DMS153 (cell line): Measurements from ENCODE around the gene AKAP1.
A peak's percentile ranks its signal among the peaks of the same experiment; 100 is the strongest.

Source experiments
- DNase-seq: peaks from one replicate; lab custom pipeline; 2025; lab: John Stamatoyannopoulos, UW

AKAP1 gene, protein sequence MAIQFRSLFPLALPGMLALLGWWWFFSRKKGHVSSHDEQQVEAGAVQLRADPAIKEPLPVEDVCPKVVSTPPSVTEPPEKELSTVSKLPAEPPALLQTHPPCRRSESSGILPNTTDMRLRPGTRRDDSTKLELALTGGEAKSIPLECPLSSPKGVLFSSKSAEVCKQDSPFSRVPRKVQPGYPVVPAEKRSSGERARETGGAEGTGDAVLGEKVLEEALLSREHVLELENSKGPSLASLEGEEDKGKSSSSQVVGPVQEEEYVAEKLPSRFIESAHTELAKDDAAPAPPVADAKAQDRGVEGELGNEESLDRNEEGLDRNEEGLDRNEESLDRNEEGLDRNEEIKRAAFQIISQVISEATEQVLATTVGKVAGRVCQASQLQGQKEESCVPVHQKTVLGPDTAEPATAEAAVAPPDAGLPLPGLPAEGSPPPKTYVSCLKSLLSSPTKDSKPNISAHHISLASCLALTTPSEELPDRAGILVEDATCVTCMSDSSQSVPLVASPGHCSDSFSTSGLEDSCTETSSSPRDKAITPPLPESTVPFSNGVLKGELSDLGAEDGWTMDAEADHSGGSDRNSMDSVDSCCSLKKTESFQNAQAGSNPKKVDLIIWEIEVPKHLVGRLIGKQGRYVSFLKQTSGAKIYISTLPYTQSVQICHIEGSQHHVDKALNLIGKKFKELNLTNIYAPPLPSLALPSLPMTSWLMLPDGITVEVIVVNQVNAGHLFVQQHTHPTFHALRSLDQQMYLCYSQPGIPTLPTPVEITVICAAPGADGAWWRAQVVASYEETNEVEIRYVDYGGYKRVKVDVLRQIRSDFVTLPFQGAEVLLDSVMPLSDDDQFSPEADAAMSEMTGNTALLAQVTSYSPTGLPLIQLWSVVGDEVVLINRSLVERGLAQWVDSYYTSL

DNA sequence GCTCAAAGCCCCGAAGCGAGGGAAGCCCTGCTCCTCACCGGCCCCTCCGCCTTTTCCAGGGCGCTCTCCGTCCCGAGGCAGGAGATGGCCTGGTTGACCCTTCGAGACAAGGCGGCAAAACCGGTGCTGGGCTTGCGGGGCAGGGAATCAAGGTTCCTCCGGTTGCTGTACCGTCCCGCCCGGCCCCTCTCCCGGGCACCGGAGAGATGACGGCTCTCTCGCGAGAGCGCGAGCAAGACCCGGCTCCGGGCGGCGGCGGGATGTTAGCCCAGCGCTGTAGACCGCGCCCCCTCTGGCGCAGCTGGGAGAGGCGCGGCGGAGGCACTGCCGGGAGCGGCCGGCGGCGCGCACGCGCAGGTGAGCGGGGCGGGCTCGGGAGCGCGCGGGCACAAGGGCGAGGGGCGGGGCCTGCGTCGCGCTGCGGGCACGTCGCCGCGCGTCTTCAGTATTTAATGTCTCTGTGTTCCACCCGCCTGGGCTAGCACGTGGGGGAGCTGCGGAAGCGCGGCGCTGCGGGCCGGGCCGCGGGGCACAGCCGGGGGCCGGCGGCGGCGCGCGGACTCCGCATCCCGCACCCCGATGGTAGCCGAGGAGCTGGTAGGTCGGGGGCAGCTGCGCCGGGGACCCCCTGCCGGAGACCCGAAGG lies at the start of gene AKAP1:
TSS of gene AKAP1 (plus strand) at position 445 of the 646 bp plus-strand sequence. CDS start 20,219 bp downstream, outside the sequence.
- peak; percentile 93 for DNase-seq

DNA sequence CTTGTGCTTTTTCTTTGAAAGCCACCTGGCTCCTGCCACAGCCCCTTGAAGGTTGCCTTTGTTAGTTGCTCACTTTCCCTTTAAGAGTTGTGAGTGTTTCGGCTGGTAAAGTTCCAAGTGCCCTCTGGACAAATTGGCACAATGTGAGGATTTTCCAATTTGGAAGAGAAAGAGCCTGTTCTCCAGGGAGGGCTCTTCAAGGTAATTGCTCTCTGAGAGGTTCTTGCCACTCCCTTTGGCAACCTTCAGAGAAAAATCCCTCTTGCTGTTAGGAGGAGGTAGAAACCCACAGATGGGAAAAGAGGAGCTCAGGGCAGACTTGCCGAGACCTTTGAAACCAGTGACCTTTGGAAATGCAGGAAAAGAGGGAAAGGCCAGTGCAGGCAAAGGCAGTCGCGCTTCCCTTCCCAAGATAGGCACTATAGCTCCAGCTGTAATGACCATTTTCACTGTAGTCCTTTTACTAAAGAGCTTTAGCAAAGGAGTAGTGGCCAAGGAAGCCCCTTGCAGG lies 49.0 kb upstream of the AKAP1 start:
- peak; percentile 30 for DNase-seq

DNA sequence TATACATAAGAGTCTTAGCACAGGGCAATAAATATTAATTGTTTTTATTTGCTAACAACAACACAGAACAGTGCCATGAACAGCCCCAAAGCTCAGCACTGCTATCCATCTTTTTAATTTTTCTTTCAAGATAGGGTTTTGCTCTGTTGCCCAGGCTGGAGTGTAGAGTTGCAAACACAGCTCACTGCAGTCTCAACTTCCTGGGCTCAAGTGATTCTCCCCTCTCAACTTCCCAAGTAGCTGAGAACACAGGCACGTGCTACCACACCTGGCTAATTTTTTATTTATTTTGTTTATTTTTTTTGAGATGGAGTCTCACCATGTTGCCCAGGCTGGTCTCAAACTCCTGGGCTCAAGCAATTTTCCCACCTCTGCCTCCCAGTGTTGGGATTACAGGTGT lies 47.6 kb upstream of the AKAP1 start:
- no peak for DNase-seq

DNA sequence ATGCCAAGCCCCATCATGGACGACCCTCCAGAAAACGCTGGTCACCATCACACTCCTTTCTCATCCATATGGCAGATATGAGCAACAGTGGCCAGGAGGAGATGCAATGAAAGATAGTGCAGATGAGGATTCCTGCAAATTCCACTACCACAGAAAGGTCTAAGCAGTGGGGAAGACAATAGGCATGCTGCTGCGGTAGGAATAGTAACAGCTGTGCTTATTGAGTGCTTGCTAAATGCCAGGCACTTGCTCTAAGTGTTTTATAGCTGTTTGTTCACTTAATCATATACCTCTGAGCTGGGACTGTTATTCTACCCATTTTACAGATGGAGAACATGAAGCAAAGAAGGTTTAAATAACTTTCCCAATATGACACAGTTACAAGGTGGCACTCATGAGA lies 46.6 kb upstream of the AKAP1 start:
- DNase-seq: no peak

DNA sequence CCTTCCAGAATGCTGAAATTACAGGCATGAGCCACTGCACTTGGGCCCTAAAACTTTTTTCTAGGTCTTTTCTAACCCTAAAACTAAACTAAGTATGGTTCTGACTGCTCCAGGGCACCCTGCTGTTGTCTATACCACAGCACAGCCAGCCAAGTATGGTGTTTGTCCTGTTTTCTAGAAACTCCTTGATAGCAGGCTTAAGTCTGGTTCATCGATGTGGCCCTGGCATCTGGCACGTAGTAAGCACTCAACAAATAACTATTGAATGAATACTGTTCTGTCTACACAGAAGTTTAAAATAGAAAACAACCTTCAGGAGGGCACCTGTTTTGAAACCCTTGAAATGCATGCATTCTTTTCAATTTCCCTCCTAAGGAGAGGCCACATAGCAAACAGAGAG lies 44.5 kb upstream of the AKAP1 start:
- DNase-seq: no peak

DNA sequence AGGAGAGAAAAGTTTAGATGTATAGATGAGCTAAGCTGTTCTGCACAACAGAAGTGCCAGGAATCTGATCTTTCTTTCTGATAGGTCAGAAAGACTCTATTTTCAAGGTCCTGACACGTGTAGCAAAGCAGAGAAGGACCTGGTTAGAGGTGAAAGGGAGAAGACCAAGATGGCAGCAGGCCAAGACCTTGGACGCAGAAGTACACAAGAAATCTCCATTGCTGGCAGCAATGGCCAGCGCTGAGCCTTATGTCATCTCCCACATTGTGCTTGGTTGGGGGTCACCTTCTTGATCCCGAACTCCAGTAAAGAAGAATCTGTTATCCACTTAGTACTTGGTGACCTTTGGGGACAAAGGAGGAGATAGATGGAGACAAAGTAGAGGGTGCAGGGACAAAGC lies 41.8 kb upstream of the AKAP1 start:
- no peak for DNase-seq

DNA sequence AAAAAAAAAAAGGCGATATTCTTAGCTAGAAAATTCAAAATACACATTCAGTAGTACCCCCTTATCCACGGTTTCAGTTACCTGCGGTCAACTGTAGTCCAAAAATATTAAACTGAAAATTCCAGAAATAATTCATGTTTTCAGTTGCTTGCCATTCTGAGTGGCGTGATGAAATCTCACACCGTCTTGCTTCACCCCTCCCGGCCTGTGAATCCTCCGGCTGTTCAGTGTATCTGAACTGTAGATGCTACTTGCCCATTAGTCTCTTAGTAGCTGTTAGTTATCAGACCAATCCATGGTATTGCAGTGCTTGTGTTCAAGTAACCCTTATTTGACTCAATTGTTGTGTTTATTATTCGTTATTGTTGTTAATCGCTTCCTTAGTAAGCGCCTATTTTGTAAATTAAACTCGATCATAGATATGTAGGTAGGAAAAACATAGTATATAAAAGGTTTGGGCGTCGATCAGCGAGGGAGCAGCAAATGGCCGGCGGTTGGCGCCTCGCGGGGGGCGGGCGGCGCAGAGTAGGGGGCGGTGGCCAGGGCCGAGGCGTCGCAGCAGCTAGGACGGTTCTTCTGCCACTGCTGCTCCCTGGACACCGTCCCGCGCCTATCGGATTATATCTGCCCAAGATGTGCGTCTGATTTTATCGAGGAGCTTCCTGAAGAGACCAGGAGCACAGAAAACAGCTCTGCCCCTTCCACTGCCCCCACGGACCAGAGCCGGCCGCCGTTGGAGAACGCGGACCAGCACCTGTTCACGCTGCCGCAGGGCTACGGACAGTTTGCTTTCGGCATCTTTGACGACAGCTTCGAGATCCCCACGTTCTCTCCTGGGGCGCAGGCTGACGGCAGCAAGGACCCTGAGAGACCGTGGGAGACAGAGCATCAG lies 39.8 kb upstream of the AKAP1 start:
- DNase-seq: no peak

DNA sequence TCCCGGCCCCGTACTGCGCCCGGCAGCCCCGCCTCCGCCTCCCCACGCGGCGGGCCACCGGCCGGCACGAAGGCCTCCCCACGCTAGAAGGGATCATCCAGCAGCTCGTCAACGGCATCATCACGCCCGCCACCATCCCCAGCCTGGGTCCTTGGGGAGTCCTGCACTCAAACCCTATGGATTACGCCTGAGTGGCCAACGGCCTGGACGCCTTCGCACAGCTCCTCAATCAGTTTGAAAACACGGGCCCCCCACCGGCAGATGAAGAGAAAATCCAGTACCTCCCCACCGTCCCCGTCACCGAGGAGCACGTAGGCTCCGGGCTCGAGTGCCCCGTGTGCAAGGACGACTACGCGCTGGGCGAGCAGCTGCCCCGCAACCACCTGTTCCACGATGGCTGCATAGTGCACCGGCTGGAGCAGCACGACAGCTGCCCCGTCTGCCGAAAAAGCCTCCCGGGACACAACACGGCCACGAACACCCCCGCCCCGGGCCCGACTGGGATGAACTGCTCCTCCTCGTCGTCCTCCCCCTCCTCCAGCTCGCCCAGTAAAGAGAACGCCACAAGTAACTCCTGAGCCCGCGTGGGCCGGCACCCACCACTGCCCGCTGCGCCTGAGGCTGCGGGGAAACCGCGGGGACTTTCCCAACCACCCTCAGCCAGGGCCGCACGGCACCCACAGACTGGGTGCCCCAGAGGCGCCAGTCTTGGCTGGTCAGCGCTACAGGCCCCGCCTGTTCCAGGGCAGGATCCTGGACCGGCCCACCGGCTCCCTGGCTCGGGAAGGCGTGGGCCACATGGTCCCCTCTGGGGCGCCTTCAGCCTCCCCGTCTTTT lies 39.0 kb upstream of the AKAP1 start:
- DNase-seq: no peak

DNA sequence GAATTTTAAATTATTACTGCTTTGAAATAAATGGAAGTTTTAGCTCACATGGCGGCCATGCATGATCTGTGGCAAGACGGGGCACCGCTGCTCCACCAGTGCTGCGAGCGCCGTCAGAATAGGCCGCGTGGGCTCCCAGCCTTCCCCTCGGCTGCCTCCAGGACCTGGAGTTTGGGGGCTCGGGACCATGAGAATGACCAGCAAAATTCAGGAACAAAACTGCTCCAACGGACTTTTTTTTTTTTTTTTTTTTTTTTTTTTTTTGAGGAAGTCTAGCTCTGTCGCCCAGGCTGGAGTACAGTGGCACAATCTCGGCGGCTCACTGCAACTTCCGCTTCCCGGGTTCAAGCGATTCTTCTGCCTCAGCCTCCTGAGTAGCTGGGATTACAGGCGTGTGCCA lies 38.3 kb upstream of the AKAP1 start:
- no peak for DNase-seq

DNA sequence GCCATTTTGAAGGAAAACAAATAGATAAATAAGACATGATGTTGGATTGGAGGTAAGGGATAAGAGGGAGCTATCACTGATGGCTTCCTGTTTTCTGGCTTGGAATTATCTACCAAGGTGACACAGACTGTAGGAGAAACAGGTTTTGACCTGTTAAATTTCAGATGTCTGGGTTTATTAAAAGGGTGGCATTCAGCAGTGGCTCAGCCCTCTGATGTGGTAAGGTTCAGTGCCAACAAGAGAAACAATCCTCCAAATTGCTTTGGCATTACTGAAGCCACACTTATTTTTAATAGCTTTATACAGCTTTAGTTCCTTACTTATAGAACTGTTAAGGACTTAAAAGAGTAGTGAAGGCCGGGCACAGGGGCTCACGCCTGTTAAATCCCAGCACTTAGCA lies 37.0 kb upstream of the AKAP1 start:
- no peak for DNase-seq

DNA sequence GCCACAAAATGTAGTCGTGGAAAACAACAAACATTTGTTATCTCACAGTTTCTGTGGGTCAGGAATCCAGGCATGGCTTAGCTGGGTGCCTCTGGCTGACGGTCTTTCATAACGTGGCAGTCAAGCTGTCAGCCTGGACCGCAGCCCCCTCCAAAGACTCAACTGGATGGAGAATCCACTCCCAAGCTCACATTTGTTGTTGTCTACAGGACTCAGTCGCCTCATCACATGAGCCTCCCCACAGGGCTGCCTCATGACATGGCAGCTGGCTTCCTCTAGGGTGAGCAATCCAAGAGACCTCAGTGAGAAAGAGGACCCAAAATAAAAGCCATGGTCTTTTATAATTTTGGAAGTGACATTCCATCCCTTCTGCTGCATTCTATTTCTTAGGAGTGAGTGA lies 34.7 kb upstream of the AKAP1 start:
- DNase-seq: no peak

DNA sequence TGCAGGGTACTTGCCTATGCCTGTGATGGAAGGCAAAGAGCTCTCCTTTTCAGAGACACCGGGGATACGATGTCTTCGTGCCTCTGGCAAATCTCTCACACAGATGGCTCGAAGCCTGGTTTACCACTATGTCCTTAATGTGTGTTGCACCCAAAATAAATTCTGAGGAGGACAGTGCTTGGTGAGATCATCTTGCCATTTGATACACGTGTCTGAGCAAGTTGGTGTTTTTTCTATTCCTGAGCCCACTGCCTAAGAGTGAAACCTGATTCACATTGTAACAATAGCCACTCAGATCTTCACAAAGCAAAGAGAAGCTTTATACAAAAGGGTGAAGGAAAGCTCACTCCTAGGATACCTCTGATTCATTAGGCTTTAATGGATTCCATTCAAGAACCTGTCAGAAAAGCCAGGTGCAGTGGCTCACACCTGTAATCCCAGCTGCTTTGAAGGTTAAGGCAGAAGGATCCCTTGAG lies 33.1 kb upstream of the AKAP1 start:
- DNase-seq: peak; percentile 94

DNA sequence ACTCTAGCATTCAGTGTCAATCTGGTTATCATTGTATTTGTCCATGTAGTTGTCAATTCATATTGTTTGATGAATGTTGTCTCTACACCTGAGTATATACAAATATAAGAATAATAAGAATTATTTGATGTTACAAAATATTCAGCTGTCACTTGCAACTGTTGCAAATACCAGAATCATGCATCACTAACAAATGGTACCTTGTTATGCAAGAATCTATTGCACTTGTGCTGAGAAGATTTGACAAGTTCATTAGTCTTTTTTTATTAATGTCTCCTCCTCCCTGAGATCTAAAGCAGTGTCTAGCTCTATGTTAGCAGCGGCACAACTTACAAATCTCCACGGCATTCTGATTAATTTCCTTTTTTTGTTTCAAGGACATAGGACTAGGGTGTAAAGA lies 22.2 kb upstream of the AKAP1 start:
- DNase-seq: no peak

DNA sequence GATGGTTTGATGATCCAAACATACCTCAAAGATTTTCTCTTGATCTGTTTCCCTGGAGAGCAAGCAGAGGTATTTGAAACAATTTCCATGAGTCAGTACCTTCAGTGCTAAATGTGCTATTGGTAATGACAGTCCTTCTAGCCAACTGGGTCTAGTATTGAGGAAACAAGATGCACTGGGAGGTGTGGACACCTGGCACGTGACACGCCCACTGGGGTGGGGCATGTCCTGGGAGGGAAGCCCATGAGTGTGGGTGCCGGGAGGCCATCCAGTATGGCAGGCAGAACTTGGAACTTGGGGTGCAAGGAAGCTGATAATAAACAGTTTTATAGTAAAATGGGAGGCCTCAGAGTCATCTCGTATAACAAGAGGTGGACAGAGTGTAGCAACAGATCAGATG lies 17.9 kb upstream of the AKAP1 start:
- DNase-seq: no peak

DNA sequence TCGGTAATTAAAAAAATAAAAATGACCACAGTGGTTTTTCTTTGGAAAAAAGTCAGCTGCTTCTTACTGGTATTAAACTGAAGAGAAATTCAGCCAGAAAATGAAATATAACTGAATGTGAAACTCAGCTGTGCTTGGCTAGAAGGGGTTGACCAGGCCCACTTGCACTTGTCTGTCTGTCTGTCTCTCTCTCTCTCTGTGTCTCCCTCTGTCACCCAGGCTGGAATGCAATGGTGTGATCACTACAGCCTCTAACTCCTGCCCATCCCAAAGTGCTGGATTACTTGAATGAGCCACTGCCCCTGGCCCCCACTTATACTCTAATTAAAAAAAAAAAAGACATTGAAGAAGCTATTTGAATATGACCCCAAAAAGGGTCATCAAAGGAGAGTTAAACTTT lies 17.3 kb upstream of the AKAP1 start:
- DNase-seq: no peak

DNA sequence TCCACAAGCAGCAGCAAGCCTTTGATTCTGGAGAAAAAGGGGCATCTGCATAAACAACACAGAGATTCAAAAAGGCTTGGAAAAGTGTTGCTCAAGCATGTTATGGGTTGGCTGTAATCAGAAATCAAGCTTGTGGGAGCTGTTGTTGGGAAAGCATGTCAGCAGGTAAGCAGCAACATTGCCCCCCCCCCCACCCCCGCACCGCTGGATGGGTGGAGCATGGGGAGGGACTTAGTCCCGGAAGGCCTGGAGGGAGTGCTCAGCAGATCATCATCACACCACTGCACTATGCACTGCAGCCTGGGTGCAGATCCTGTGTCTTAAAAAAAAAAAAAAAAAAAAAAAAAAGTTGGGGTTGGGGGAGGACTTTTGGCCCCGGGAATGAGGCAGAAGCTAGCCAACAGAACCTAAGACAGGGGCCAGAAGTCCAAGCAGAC lies 16.8 kb upstream of the AKAP1 start:
- DNase-seq: no peak

DNA sequence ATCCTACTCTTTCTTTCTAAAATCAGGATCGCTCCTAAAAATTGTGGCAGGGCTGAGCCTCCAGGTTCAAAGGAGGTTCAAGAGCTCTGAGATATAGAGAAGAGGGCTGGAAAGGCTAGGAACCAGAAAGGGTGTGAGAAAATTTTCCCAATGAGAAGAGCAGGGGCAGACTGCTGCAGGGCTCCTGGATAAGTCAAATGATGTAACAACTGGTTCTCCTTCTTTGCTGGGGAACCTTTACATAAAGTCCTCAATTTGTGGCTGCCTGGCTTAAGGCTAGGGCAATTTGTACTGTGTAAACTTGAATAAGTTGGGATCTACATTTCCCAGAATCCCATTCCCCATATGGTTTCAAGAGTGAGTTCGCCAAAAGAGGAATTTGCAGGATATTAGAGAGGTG lies 16.3 kb upstream of the AKAP1 start:
- no peak for DNase-seq

DNA sequence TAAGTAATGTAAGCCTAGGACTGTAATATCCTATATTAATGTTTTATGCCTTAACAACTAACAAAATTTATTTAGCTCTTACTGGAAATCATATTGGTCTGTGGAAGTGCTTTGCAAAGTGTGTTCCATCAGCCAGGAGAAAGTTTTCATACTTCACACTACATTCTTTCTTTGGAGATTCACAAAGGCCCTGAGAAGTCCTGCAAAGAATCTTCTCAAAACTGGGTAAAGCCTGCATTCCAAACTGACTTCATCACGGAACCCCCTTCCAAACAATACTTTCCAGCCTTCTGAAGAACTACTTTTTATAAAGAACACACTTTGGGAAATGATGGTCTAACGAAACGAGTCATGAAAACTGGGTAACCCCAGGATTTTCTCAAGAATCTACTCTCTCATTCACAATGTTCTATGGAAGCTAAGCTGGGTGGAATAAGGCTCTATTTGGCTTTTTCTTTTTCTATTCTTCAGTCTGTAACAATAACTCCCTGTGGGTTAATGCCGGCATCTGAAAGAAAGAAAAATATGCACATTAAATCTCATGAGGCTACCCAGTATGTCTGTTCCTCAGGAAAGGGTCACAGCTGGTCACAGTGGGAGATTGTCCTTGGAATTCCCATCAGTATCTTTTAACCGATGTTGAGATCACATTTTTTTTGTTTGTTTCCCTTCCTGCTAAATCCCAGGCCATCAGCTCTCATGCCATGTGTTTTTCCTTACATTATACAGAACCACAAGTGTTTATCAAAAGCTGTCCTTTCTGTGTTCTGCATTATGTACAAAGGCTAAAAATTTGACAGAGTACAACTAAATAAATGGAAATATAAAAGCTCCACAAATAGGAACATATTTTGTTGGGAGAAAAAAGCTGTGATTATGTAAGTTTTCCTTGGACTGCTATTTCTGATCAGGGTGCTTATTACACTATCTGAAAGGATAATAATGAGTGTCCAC lies 12.8 kb upstream of the AKAP1 start:
- DNase-seq: no peak

DNA sequence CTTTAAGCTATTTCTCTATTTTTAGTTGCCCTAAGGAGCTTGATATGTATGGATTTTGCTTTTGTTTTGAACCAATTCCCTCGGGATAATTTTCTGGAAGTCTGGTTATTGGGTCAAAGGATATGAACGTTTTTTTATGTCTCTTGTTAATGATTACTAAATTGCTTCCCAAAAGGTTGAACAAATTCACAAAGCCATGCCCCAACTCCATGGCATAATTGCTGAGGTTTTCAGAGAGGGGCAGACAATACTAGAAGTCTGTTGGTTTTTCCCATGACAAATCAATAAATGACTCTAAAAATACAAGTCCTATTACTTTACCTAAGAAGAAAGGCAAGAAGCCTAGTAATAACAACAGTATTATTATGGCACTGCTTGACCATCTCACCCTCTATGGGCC lies 11.4 kb upstream of the AKAP1 start:
- DNase-seq: no peak
